GM12878 (cell line): ENCODE data around the gene CSTF2T. TPM values are rescaled to one million over a fixed set of nuclear protein-coding genes. Genes with fewer than 3 reads are reported as not detected.

Experiments
- ATAC-seq: fragments of 200-7000 bp; cut with Tn5 transposase; 3 replicates; pipeline ENCODE4 v1.9.1; 2020; ENCODE audit warnings: mild to moderate bottlenecking, moderate library complexity
- BruUV-seq: library from RNA; stranded (reverse); fragments of 400-500 nt; replicated peaks from 2 replicates; lab custom pipeline; 2021; lab: Mats Ljungman, UMichigan
- CTCF ChIA-PET: fragments of 300-600 bp; sonication (Branson Sonifier 250); formaldehyde crosslinking; extraction: SDS; loops from one replicate; lab custom pipeline; 2021; ENCODE audit warnings: inconsistent platforms; lab: Yijun Ruan, JAX
- POLR2A ChIA-PET: fragments of 350-600 bp; formaldehyde crosslinking; extraction: SDS; loops from one replicate; lab custom pipeline; 2021; ENCODE audit warnings: inconsistent platforms; lab: Charles Lee
- RAD21 ChIA-PET: fragments of 300-600 bp; sonication (Branson Sonifier 250); formaldehyde crosslinking; loops from one replicate; lab custom pipeline; 2023; ENCODE audit warnings: antibody characterized with exemption; ENCODE audit not compliant: unreplicated experiment; lab: Charles Lee
- SMC1A ChIA-PET: fragments of 300-600 bp; sonication (Branson Sonifier 250); formaldehyde crosslinking; loops from one replicate; lab custom pipeline; 2023; ENCODE audit not compliant: unreplicated experiment, uncharacterized antibody; lab: Charles Lee
- DNase-seq: peaks from one replicate; pipeline ENCODE4 v3.0.0-alpha.2; 2011; ENCODE audit warnings: low read depth, low spot score
- FAIRE-seq: peaks from 3 replicates; lab custom pipeline; 2011; peaks lifted over from hg19 to GRCh38; lab: Jason Lieb, UNC
- H2AFZ ChIP-seq: 2 replicates; pipeline ENCODE4 v1.6.0; 2011; ENCODE audit warnings: low read depth, low read length, control low read depth; ENCODE audit not compliant: control insufficient read depth
- H3K27ac ChIP-seq: 2 replicates; pipeline ENCODE4 v1.5.1; 2011; ENCODE audit warnings: control low read depth; ENCODE audit not compliant: control insufficient read depth, insufficient read depth
- H3K27me3 ChIP-seq, 2 experiments: replicated peaks in 1 of 2; 2 replicates each; pipeline versions ENCODE4 v1.6.0 to v1.6.1; 2011; ENCODE audit warnings: low read length in 1 of 2; ENCODE audit not compliant: control insufficient read depth in 2 of 2, insufficient read depth in 2 of 2
- H3K36me3 ChIP-seq, 2 experiments: 2 replicates each; pipeline ENCODE4 v1.5.1; 2011; ENCODE audit warnings: low read length in 1 of 2; ENCODE audit not compliant: control insufficient read depth in 2 of 2, insufficient read depth in 2 of 2
- H3K4me1 ChIP-seq: 2 replicates; pipeline ENCODE4 v1.6.1; 2011; ENCODE audit warnings: mild to moderate bottlenecking, low read length, moderate library complexity, mixed read lengths; ENCODE audit not compliant: control insufficient read depth, insufficient read depth
- H3K4me2 ChIP-seq: 2 replicates; pipeline ENCODE4 v1.6.0; 2011; ENCODE audit warnings: control low read depth; ENCODE audit not compliant: control insufficient read depth, insufficient read depth
- H3K4me3 ChIP-seq: fragments of 200-600 bp; sonication (generic); 2 replicates; pipeline ENCODE4 v1.5.1; 2016
- H3K79me2 ChIP-seq: 2 replicates; pipeline ENCODE4 v1.6.0; 2011; ENCODE audit warnings: low read length; ENCODE audit not compliant: control insufficient read depth, insufficient read depth
- H3K9ac ChIP-seq: 2 replicates; pipeline ENCODE4 v1.8.0; 2011; ENCODE audit warnings: low read length, control low read depth, mixed read lengths; ENCODE audit not compliant: control insufficient read depth, insufficient read depth
- H3K9me3 ChIP-seq: replicated peaks from 3 replicates; pipeline ENCODE4 v1.5.1; 2011; ENCODE audit warnings: mild to moderate bottlenecking, low read length; ENCODE audit not compliant: control insufficient read depth, insufficient read depth
- H4K20me1 ChIP-seq: 2 replicates; pipeline ENCODE4 v1.6.0; 2011; ENCODE audit not compliant: control insufficient read depth, insufficient read depth
- FOS ChIP-seq: IDR thresholded peaks from 3 replicates; pipeline ENCODE4 v1.6.1; 2011; ENCODE audit warnings: borderline replicate concordance; ENCODE audit not compliant: insufficient read length; ENCODE audit errors: extremely low read depth
- MEF2A ChIP-seq: IDR thresholded peaks from 2 replicates; pipeline ENCODE4 v1.6.1; 2011; ENCODE audit warnings: low read depth, mild to moderate bottlenecking, low read length, moderate library complexity; ENCODE audit not compliant: insufficient read depth
- MEF2B ChIP-seq: fragments of 450-650 bp; IDR thresholded peaks from 2 replicates; pipeline ENCODE4 v1.6.1; 2018; ENCODE audit warnings: mild to moderate bottlenecking, moderate library complexity; ENCODE audit not compliant: partially characterized antibody, poor library complexity, severe bottlenecking
- NFYB ChIP-seq: IDR thresholded peaks from 2 replicates; pipeline ENCODE4 v1.6.1; 2011; ENCODE audit warnings: low read depth, mild to moderate bottlenecking, low read length, improper control_type of control experiment, moderate library complexity; ENCODE audit not compliant: insufficient read depth
- POLR2A ChIP-seq: IDR thresholded peaks from 2 replicates; pipeline ENCODE4 v1.6.1; 2011; ENCODE audit warnings: low read depth, mild to moderate bottlenecking, low read length
- STAT1 ChIP-seq: fragments of 450-650 bp; conservative IDR thresholded peaks from 2 replicates; pipeline ENCODE4 v1.6.1; 2014; ENCODE audit warnings: antibody characterized with exemption, mild to moderate bottlenecking
- WGBS: methylation state at CpG from one replicate; pipeline ENCODE4 v1.1.6; 2016; ENCODE audit warnings: low lambda C conversion rate; ENCODE audit not compliant: insufficient replicate concordance, insufficient coverage; ENCODE audit errors: missing lambda C conversion rate; 5-methylcytosine and 5-hydroxymethylcytosine counted together
- in situ Hi-C: fragments of 300-500 bp; cut with MboI; formaldehyde crosslinking; loops from 9 replicates; pipeline ENCODE4 v1.14.3; 2018; ENCODE audit warnings: mixed read lengths
- intact Hi-C: fragments of 100-400 bp; cut with micrococcal nuclease; formaldehyde crosslinking; loops from one replicate; pipeline ENCODE4 v1.14.2; 2022; ENCODE audit not compliant: unreplicated experiment
- polyA plus RNA-seq, 11 experiments: library from polyadenylated mRNA; depleted of rRNA in 4 of 11; unstranded in 6 of 11; stranded (reverse) in 5 of 11; fragments of >200 nt; fragmentation: Nextera tagmentation in 4 of 11; fragmentation: Illumina TruSeq in 1 of 11; extraction: Ambion mirVana in 4 of 11; extraction: Trizol in 1 of 11; gene quantifications; 1 replicate in 1 of 11; 2 replicates in 10 of 11; pipeline versions ENCODE4 v1.2.1 to v1.2.3, GENCODE V29; 2011 to 2016; ENCODE audit warnings: inconsistent platforms in 2 of 11, missing spikeins in 2 of 11, low read depth in 1 of 11
- total RNA-seq, 4 experiments: library from RNA; depleted of rRNA in 3 of 4; stranded (reverse); fragments of >200 nt in 3 of 4; fragmentation: Illumina TruSeq in 1 of 4; extraction: Trizol in 1 of 4; gene quantifications; 2 replicates each; pipeline versions ENCODE4 v1.2.1 to v1.2.3, GENCODE V29; 2013 to 2021
- TF ChIP-seq, protein P1 (sequence below): IDR thresholded peaks from 2 replicates; pipeline ENCODE4 v1.6.1; 2011; ENCODE audit warnings: mild to moderate bottlenecking, low read depth, low read length, moderate library complexity; ENCODE audit not compliant: insufficient replicate concordance
- TF ChIP-seq, protein P2 (sequence below): fragments of 450-650 bp; formaldehyde crosslinking; IDR thresholded peaks from 2 replicates; pipeline ENCODE4 v1.5.0; 2022; ENCODE audit warnings: mild to moderate bottlenecking, missing genetic modification characterization

The CSTF2T gene
- total and polyA plus RNA-seq, 10 of the 15 experiments (the other 5 are each of a cell fraction or from before 2014, with no cell fraction given) = 6.8 to 23.8 (median 14.3) TPM

DNA sequence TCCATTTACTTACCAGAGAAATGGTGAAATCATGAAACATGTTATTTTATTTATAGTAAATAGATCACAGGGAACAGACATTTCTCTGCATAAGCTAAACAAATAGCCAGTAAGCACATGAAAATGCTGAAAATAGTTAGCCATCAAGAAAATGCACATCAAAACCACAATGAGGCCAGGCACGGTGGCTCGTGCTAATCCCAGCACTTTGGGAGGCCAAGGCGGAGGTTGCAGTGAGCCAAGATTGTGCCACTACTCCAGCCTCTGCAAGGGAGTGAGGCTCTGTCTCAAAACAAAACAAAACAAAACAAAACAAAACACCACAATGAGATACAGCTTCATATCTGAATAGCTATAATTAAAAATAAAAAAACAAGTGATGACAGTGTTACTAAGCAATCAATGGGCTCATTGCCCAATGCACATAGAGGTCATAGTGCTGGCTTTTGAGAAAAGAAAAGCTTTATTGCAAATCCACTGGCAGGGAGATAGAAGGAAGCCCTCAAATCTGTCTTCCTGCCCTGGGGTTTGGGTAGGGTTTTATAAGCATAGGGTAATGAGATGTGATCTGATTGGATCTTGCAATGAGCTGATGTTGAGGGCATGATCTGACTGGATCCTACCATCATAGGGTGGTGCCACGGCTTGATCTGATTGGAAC is 16.2 kb downstream of the CSTF2T start:
- H4K20me1 ChIP-seq = no peaks in the 10 kb centered on the region
- H3K36me3 ChIP-seq = no peaks in the 10 kb centered on the region
- intact Hi-C loops = no loop called here
- no peaks in the 10 kb centered on the region for H3K27me3 ChIP-seq
- FAIRE-seq (no peak), DNase-seq (no peak), ATAC-seq (no peak)
- ChIA-PET SMC1A (interaction anchor here (0.6 to 1.5 kb wide), 3 partner anchors 12 to 79 kb away, joined by 3 to 4 read pairs (median 3); no protein-coding TSS in a partner anchor), POLR2A (no interaction called here), RAD21 (no interaction called here), CTCF (no interaction called here)
- TF ChIP-seq, protein P1, sequence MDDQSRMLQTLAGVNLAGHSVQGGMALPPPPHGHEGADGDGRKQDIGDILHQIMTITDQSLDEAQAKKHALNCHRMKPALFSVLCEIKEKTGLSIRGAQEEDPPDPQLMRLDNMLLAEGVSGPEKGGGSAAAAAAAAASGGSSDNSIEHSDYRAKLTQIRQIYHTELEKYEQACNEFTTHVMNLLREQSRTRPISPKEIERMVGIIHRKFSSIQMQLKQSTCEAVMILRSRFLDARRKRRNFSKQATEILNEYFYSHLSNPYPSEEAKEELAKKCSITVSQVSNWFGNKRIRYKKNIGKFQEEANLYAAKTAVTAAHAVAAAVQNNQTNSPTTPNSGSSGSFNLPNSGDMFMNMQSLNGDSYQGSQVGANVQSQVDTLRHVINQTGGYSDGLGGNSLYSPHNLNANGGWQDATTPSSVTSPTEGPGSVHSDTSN = no peak
- 0 out of 2 replicates have a peak, but pooled peaks have one; percentile 14 for TF ChIP-seq NFYB
- H2AFZ ChIP-seq = no peak overlapping the region
- BruUV-seq = no TSS peak
- WGBS = 44% methylated on average over 4 of the region's 4 CpGs
- no peak overlapping the region for H3K9ac ChIP-seq
- H3K4me3 ChIP-seq = no peak overlapping the region
- H3K4me1 ChIP-seq = no peaks in the 10 kb centered on the region
- H3K27ac ChIP-seq = no peak overlapping the region
- H3K79me2 ChIP-seq = no peaks in the 10 kb centered on the region
- no peak overlapping the region for H3K4me2 ChIP-seq
- in situ Hi-C loops = no loop called here
- H3K9me3 ChIP-seq = no peaks in the 10 kb centered on the region

DNA sequence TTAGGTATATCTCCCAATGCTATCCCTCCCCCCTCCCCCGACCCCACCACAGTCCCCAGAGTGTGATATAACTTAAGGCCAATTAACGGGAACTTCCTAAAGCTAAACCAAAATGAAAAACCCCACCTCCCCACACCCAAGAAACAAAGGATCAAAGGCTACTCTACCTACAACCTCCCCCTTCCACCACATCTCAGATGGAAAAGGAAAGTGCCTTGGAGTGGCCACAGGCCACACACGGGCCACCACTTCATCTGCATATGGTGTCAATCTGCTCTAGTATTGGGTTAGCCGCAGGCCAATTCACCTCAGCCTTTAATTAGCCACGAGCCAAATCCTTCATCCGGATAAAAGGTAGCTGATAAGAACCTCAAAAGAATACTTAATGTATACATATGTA is 19.6 kb downstream of the CSTF2T start:
- CTCF ChIA-PET = no interaction called here
- no peak overlapping the region for H3K9ac ChIP-seq
- H3K36me3 ChIP-seq = no peaks in the 10 kb centered on the region
- RAD21 ChIA-PET = no interaction called here
- FAIRE-seq (no peak), DNase-seq (no peak), ATAC-seq (no peak)
- in situ Hi-C loops = no loop called here
- SMC1A ChIA-PET = no interaction called here
- intact Hi-C loops = no loop called here
- no peaks in the 10 kb centered on the region for H4K20me1 ChIP-seq
- H2AFZ ChIP-seq = no peak overlapping the region
- 36% methylated on average over 4 of the region's 6 CpGs for WGBS
- H3K4me3 ChIP-seq = no peak overlapping the region
- no TSS peak for BruUV-seq
- H3K4me1 ChIP-seq = no peaks in the 10 kb centered on the region
- H3K79me2 ChIP-seq = no peaks in the 10 kb centered on the region
- H3K27me3 ChIP-seq = no peaks in the 10 kb centered on the region
- POLR2A ChIA-PET = no interaction called here
- no peaks in the 10 kb centered on the region for H3K9me3 ChIP-seq
- no peak overlapping the region for H3K27ac ChIP-seq
- no peak overlapping the region for H3K4me2 ChIP-seq
- TF ChIP-seq FOS (no peak), MEF2A (no peak), STAT1 (no peak), MEF2B (no peak), POLR2A (no peak)
- TF ChIP-seq, protein P2, sequence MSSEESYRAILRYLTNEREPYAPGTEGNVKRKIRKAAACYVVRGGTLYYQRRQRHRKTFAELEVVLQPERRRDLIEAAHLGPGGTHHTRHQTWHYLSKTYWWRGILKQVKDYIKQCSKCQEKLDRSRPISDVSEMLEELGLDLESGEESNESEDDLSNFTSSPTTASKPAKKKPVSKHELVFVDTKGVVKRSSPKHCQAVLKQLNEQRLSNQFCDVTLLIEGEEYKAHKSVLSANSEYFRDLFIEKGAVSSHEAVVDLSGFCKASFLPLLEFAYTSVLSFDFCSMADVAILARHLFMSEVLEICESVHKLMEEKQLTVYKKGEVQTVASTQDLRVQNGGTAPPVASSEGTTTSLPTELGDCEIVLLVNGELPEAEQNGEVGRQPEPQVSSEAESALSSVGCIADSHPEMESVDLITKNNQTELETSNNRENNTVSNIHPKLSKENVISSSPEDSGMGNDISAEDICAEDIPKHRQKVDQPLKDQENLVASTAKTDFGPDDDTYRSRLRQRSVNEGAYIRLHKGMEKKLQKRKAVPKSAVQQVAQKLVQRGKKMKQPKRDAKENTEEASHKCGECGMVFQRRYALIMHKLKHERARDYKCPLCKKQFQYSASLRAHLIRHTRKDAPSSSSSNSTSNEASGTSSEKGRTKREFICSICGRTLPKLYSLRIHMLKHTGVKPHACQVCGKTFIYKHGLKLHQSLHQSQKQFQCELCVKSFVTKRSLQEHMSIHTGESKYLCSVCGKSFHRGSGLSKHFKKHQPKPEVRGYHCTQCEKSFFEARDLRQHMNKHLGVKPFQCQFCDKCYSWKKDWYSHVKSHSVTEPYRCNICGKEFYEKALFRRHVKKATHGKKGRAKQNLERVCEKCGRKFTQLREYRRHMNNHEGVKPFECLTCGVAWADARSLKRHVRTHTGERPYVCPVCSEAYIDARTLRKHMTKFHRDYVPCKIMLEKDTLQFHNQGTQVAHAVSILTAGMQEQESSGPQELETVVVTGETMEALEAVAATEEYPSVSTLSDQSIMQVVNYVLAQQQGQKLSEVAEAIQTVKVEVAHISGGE = no peak
